HK-2 (cell line): Measurements from ENCODE around the gene SEPTIN3.
A peak's percentile ranks its signal among the peaks of the same experiment; 100 is the strongest.

Experiments used
- DNase-seq: peaks from one replicate; pipeline ENCODE4 v3.0.0-alpha.2; 2018; ENCODE audit not compliant: unreplicated experiment

SEPTIN3 gene, protein sequence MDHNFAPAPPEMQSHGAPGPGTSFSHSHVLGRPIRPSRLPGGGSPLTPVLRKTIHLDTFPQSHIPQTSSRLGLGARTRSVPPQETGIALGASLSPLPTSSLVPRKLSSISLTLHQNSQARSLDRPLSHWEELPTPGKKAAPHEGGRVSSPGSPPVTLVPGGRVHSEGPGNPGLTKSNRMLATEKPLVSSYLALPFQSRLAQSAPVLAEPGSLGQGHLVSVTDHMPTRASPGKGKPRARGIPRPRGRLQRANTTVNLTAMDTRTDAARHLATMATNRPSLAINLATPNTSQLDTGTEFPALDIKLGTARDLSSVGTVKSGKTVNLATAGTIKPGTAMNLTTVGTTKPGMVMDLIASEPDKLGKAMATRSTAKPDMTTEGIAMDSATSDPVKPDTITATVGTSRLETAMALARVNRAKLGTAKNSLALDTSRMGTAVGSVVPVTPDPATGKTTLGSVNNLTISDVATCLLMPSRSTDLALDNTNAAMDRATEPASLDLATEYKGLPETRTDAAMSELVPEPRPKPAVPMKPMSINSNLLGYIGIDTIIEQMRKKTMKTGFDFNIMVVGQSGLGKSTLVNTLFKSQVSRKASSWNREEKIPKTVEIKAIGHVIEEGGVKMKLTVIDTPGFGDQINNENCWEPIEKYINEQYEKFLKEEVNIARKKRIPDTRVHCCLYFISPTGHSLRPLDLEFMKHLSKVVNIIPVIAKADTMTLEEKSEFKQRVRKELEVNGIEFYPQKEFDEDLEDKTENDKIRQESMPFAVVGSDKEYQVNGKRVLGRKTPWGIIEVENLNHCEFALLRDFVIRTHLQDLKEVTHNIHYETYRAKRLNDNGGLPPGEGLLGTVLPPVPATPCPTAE

DNA sequence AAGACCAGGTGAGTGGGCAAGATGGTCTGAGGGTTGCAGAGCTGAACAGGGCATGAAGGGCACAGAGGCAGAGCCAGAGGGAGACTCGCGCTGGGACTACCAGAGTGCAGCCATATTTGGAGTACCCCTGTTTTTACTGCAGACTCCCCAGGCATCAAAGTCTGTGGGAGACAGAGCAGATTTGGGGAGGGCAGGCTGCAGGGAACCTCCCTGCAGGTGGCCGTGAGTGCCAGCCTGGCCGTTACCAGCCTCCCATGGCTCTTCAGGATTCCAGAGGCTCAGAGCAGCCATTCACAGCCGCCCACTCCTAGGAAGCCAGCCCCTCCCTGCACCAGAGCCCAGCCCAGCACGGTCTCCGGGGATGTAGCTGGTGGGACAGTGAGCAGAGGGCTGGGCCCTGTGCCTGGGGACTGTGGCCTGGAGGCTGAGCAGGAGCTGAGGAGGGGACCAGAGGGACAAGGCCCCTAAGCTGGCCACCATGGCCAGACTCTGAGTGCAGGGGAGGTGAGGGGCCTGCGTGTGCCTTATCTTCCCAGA lies at the start of gene SEPTIN3:
SEPTIN3 (plus strand) TSS at position 334 of the 537 bp plus-strand sequence. CDS start 2,050 bp downstream, outside the sequence.
- DNase-seq = no peak

DNA sequence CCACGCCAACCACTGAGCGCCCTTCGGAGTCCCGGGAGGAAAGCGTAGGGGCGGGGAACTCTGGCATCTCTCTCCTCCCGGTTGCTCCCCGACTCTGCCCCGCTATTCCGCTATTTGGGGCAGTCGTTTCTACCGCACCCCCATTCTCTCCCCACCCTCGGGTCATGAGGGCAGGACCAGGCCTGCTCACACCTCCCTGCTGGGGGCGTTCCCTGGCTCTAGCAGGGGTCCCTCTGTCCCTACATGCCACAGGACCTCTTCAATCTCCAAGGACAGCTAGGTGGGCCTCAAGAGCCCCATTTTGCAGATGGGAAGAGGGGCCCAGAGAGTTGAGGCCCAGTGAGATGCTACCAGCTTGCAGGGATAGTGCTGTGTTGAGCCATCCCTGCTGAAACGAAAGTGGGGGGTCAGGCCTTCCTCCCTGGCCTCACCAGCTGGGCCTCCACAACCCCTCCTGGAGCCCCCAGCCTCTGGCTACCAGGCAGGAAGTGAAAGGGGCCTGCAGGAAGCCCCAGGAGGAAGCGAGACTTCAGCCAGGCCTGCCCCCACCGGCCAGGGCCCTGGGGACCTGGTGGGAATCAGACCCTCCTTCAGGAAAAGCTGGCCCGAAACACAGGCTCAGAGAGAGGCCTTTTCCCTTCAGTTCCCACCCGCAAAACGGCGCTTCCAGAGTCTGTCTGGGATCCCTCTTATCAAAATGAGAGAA lies 48.8 kb upstream of the SEPTIN3 start:
- DNase-seq = no peak

DNA sequence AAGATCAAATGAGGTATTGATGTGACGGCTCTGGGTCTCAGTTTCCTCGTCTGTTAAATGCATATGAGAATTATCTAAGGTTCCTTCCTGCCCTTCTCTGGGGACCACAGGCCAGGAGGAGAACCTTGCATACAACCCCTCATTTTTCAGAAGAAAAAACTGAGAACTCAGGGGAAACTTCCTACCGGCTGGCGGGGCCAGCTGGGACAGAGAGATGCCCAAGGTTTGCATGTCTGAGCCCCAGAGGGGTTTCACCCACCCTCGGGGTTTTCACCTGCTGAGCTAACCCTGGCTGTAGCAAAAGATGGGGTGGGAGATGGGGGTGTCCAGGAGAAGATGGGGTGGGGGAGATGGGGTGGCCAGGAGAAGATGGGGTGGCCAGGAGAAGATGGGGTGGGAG lies 46.9 kb upstream of the SEPTIN3 start:
- DNase-seq = no peak

DNA sequence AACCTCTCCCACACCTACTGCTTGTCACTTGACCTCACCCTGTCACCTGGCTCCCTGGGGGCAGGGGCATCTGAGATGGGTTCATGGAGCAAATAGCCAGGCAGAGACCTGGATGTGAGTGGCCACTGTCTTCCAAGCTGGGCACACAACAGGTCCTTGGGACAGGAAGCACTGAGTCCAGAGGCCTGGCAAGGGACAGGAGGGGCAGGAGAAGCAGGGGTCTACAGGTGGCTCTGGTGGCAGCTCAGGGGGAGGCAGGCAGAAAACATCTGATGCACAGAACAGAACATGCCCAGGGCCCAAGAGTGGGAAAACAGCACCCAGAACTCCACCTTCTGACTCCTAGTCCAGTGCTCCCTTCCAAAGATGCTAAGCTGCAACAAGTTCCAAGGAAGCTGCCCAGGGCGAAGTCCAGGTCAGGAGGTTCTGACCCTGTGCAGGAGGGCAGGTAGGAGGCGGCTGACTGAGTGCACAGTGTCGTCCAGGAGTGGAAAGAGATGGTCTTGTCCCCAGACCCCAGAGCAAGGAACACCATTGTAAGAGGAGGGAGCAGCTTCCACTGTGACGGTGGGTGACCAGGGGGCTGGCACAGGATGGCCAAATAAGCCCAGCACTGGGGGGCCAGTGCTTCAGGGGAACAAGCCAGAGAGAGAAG lies 46.2 kb upstream of the SEPTIN3 start:
- no peak for DNase-seq

DNA sequence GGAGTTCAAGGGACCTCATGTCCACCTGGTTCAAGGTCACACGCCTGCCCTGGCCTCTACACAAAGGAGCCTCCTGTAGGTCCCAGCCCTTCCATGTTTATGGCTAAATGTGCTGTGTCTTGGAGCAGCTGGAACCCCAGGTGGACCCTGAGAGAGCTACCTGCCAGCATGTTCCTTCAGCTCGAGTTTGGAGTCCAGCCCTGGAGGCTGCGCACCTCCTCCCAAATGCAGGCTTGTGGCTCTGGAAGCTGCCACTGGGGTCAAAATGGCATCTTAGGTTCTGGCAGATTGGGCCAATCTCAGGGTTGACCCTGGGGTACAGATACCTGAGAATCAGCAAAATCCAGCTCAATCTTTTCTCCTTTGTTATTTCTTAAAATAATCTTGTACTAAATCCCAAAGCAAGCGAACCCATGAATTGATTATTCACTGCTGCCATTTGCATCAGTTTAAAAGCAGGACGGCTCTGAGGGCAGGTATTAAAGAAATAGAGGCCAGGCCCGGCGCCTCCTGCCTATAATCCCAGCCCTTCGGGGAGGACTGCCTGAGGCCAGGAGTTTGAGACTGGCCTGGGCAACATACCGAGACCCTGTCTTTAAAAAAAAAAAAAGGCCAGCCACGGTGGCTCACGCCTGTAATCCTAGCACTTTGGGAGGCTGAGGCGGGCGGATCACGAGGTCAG lies 45.5 kb upstream of the SEPTIN3 start:
- DNase-seq = no peak

DNA sequence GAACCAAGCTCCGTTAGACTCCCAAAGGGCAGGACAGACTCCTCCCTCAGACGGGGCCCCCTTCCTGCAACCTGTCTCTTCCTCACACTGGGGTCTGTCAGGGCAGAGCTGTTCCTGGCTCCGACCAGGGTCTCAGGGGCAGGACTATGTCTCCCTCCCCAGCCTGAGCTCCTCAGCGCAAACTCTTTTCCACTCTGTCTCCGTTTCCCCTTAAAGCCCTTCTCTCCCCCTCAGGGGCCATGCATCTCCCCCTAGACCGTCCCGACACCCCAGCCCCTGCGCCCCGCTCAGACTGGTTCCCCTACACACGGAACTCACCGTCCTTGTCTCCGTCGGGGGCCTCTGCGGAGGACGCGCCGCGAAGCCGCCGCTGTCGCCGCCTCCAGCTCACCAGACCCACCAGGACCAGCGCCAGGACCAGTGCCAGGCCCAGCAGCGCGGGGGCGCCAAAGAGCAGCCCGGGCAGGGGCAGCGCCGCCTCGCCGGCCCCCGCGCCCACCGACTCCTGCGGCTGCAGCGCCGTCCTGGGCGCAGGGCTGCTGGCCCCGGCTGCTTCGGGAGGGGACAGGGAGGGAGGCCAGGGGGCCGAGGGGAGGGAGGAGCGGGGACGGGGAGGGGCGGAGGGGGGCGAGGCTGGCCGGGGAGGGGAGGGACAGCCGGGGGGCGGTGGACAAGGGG lies 43.3 kb upstream of the SEPTIN3 start:
- DNase-seq = peak; percentile 55

DNA sequence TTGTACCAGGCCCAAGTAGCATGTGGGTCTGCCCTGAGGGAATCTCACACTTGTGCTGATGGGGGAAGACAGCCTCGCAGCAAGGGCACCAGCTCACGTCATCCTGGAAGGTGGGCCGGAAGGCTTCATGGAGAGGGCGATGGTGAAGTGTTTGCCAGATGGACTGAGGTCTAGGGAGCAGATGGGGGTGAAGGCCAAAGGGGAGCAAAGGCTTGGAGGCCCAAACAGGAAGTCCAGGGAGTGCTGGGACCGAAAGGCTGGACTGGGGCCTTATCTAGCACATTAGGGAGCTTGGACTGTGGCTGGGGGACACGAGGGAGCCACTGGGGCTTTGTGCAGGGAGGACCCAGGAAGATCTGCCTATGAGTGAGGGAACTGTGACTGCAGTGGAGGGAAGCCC lies 41.4 kb upstream of the SEPTIN3 start:
- no peak for DNase-seq

DNA sequence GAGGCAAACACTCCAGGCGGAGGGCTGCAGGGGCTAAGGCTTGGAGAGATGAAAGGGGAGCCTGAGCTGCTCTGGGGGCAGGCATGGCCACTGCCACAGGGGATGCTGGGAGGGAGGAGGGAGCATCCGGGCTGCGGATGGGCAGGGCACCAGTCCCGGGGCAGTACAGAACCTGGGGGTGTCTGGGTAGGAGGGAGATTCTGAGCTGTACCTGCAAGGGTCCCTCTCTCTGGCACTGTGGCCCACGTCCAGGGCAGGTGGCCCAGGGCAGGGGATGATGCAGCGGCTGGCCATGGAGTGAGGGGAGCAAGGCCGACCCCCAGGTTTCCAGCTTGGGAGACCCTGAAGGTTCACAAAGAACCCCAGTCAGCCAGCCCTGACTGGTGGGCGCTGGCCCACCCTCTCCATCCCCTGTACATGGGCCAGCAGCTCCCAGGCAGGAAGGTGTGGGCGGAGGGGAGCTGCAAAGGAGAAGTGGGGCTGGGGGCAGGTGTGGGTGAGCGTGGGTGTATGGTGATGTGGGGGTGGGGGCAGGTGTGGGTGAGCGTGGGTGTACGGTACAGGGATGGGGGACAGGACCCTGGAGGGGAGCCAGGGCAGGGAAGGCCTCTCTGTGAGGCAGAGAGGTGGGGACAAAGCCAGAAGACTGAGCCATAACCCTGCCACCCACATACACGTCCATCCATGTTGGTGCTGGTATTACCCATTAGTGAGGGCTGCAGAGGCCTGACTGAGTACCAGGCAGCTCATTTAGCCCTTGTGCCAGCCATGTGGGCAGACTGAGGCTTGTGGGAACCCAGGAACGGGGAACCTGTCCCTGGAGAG lies 40.4 kb upstream of the SEPTIN3 start:
- no peak for DNase-seq

DNA sequence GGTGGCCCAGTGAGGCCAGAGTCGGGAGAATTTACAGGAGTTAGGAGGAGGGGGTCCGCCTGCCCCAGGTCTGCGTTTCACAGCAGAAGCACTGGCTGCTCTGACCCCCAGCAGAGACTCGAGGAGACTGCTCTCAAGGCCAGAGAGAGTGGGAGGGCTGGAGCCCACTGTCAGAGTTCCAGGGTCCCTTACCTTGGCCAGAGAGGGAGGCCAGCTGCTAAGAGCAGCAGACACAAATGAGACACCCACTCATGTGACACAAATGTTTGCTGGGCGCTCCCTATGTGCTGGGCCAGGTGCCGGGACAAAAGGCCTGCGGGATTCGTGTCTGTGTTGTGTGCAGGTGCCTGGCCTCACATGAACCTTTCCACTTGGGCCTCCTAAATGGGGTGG lies 39.8 kb upstream of the SEPTIN3 start:
- DNase-seq = no peak

DNA sequence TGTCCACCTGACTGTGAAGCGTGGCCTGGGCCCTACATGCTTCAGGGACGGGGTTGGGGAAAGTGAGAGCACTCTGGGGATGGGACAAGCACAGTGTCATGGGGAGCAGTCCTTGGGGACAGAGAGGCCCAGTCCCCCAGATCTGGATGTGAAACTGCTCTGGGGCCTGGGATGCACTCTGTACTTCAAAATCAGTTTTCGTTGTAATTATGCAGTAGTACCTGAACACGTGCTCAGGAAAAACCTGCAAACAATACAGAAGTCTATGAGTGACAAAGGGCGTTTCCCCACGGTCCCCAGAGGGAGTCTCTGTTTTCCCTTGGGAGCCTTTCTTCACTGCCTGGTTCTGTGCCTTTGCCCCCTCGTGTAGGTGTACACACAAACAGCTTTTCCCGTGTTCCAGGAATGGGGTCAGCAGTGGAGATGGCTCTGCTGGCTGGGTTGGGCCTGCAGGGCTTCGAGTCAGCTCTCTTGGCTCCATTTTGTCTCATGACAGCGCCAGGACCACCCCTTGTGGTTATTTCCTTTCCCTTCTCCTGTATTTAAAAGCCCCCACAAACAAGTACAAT lies 37.5 kb upstream of the SEPTIN3 start:
- no peak for DNase-seq

DNA sequence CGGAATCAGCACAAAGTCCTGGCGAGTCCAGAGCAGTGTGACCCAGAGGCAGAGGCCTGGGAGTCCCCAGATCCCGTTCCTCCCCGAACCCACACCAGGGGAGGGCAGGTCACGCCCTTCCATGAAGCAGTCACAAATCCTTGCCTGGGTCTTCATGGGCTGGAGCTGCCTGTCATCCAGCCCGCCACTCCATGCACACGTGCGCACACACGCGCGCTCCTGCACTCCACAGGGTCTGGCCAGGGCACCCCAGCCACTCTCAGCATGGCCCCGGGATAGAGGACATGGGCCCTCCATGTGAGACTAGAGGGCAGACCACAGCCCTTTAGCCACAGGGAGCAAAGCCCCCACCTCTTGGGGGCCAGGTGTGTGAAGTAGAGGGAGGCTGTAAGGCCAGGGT lies 36.9 kb upstream of the SEPTIN3 start:
- DNase-seq = no peak

DNA sequence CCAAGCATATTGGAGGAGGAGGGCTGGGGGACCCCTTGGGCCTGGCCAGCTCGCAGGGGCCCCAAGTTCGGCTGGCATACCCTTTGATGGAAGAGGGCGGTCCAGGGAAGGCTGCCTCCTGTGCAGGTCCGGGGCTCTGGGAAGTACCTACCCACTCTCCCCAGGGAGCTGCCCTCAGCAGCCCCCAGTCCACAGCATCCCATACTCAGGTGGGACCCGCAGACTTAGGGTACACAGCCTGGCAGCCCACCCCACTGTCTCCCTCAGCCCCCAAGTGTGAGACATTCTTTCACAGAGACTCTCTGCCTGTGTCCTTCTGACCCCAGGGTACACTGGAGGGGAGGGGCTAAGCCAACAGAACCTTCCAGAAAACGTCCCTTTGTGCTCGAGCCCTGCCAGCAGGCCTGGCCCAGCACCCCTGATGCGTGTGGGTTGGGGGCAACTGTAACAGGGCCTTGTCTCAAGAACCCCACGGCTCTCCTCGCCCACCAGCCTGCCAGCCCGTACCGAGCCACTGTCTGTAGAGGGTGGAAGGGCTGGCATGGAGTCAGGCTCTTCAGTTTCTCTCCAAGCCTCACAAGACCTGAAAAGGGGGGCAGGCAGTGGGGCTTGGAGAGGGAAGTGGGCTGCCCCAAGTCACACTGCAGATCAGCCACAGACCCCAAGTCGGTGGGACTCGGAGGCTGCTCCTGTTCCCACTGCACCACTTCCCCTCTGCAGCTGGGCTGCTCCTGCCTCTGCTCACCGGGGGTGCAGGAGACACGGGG lies 35.6 kb upstream of the SEPTIN3 start:
- DNase-seq = no peak

DNA sequence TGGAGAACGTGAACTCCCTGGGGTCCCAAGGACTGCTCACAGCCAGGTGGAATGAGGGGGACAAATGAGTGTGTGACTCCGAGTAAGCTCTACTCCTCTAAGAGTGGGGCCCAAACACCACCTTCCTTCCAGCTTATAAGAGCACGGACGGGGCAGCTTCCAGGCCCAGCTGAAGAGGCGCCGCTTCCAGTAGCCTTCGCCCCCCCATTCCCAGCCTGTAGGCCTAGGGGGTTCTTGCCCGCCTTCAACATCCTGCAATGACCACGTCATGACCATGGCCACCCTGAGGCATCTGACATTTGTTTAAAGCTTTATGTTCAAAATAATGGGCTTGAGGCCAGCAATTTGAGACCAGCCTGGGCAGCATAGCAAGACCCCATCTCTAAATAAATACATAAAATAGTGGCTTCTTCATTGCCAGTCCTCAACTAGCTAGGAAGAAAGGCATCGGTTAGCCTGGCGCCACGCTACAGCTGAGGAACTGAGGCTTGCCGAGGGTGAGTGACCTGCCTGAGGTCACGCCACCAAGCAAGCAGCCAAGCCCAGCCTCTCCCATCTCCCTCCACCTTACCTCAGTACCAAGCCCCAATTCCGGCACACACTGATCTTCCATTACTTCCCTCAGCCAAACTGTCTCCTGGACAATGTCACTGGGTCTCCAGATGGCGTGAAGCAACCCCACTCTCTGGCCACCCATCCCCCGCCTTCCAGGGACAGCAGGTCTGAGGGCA lies 34.8 kb upstream of the SEPTIN3 start:
- DNase-seq = no peak

DNA sequence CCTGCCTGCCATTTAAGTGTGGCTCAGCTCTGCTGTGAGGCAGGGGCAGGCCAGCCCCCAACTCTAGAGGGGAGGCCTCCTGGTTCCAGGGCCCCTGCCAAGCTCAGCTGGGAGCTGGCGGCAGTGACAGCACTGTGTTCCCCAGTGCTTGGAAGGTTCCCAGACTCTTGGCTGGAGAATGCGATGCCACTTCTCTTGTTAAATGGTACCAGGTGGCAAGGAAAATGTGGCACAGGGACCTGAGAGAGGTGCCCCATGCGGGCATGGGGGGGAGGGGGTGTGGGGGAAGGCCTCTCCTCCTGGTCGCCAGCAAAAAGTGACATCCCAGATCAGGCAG lies 34.3 kb upstream of the SEPTIN3 start:
- no peak for DNase-seq

DNA sequence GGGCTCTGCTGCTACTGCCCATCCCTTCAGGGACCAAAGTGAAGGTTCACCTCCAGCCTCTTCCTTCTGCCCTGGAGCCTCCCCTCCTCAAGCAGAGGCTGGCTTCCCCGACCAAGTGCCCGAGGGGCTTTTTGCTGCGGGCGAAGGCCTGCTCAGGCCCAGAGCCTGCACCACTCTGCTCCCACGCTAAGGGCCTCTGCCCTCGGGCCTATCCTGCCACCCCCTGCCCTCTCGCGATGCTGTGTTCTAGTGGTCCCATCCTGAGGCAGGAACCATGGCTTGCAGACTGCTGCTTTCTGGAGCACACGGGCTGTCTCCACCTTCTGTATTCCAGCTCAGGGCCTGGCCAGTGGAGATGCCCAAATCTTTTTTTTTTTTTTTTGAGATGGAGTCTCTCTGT lies 33.7 kb upstream of the SEPTIN3 start:
- no peak for DNase-seq

DNA sequence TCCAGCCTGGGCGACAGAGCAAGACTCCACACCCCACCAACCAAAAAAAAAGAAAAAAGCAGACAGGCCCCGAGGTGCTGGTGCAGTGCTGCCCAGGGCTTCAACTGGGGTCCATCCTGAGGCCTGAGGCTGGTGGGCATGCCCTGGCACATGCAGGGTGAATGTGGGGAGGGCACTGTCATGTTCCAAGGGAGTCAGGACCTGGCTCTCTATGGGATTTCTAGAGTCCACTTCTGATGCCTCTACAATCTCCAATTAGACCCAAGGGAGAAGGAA lies 32.4 kb upstream of the SEPTIN3 start:
- DNase-seq = no peak

DNA sequence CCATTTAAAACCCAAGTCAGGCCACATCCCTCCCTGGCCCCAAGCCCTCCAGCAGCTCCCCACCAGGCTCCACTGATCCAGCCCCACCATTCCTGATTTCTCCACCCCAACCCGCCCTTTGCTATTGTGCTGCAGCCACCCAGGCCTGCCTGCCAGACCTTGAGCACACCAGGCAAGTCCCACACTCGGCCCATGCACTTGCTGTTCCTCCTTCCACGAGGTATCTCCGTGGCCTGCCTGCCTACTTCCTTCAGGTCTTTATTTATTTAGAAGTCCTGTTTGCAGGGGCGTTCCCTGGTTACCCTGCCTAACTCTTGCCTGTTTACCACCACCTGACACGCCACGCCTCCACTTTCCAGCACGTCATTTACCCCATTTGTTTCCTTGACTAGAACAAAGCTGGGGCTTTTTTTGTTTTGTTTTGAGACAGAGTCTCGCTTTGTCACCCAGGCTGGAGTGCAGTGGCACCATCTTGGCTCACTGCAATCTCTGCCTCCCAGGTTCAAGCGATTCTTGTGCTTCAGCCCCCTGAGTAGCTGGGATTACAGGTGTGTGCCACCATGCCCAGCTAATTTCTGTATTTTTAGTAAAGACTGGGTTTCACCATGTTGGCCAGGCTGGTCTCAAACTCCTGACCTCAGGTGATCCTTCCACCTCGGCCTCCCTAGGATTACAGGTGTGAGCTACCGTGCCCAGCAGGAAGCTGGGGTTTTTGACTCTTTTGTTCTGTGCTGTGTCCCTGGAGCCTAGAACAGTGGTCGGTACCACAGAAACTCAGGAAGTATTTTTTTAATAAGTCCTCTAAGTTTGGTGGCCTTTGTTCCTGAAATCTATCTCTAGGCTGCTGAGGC lies 29.0 kb upstream of the SEPTIN3 start:
- DNase-seq = no peak
